Measurements from ENCODE around the gene DDC.
A peak's percentile ranks its signal among the peaks of the same experiment; 100 is the strongest.

The DDC gene

DNA sequence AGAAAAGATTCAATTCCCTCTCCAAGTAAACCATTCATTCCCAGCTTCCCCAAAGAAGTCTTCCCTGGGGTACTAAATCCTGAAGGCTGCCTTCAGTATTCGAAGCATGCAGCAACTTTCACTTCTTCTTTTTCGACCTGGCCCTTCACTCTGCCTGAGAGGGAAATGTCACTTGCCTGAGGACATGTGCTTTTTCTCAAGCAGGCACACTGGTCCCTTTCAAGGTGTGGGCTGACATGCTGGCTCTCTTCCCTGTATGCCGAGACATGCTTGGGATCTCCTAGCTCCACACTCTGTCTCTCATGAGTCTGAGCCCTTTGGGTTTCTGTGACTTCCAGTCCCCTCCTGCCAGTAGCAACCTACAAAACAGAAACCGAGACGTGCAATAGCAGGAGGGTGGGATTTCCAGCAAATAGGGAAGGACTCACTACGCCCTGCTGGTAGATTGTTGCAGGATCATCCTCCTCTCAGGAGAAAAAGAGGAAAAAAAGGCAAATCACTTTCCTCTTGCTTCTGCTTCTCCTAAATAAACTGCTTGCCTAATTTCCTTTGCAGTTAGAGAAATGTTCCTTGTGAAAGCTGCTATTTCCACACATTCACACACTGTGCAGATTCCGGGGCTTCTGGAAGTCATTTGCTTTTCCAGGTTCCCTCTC is 148.6 kb downstream of the DDC start:
- no peak for DNase-seq (ENCODE audit: low read depth in 2 of 2)

GRCh38 chr7:50415844-50416364 is 149.3 kb downstream of the DDC start:
- DNase-seq (ENCODE audit: low read depth in 2 of 2) = no peak

- no peak for DNase-seq (ENCODE audit: low read depth in 2 of 2)
These were observed 151.6 kb downstream of the DDC start for GRCh38 chr7:50413561-50413960.

- no peak for DNase-seq (ENCODE audit: low read depth in 2 of 2)
These were observed 152.2 kb downstream of the DDC start for GRCh38 chr7:50412973-50413372.

DNA sequence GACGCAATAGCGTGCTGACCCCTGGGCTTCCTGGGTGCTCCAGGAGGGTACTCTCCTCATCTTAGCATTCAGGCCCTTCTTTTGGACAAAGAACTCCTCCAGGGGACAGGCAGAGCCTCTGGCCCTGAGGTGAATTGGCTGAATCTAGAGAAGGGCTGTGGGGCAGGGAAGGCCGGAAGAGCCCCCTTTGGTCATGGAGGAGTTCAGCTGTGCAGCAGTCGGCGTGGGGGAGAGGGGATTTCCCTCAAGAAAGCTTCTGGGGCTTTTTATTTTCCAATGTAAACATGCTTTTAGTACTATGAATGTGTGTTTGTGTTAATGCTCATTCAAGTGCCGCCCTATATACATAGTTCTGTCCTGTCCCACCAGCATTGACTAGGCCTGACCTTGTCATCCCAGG is 153.9 kb downstream of the DDC start:
- DNase-seq (ENCODE audit: low read depth in 2 of 2) = no peak

DNA sequence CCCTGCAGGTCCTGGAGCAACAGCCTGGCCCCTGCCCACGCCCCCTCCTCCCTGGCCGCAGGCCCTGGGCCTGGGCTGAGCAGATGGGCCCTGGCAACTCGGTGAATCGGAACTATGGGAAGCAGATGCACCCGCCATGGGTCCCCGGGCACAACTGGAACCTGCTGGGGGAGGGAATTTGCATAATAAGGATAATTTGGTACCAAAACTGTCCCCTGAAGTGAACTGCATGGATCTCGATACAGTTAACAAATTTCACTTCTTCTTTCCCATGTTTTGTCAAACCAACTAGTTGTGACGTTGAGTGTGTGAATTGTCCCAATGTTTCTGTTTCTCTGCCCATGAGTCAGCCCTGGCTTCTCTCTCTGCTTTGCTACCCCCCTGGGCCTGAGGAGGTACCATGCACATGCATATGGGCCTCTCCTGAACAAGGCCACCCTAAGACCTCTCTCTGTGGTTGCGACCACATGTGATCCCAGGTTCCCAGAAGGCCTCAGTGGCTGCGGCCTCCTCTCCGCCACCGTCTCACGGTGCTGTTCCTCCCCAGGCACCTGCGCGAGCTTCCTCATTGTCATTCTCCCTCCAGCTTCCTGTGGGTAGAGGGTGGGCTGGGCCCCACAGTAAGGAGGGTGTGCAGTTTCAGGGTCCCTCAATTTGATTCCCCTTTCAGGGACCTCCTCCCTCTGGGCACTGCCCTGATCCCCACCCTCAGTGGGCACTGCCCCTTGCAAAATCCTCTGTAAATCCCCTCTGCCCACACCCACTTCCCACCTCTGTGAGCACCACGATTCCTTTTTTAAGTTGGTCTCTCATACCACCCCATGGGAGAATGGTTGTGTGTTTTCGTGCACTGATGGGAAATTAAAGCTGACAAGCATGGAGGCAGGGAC is 155.1 kb downstream of the DDC start:
- peak in 1 of 2 donors; percentile 25 for DNase-seq (ENCODE audit: low read depth in 2 of 2)
